ENCODE data around the gene ANXA11.

DNA sequence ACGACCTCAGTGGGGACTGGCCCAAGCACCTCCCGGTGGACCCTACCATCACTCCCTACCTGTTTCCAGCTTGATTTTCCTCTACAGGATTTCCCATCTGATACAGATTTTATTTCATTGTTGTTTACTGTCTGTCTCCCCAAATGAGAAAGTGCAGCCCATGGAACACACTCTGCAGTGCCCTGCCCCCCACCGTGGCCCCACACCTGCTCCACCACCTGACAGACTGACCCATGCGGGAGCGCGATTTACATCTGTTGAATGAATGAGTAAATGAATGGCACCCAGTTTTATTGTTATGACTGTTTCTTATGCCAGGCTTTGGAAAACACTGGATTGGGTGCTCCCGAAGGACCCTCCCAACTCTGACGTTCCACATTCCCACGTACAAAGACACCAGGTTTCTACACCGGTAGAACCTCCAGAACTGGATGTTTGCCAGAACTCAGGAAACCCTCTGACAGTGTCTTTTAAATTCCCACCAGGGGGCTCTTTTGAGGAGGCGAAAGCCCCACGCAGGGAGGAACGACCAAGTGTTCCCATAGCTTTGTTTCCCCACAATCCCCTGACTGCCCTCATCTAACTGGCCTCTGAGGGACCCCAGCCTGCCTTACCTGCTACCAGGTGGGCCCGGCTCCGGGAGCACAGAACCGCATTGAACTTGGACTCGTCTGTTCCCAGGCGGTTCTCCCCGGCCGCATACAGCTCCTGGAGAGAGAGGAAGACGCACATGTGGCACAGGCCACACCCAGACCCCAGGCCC lies 43.8 kb downstream of the ANXA11 start:
- TF ChIP-seq EZH2 (IDR thresholded peaks at IDR 0.05; ENCODE audit: low read length, unreplicated experiment) = no peak
- TF ChIP-seq, protein P1, sequence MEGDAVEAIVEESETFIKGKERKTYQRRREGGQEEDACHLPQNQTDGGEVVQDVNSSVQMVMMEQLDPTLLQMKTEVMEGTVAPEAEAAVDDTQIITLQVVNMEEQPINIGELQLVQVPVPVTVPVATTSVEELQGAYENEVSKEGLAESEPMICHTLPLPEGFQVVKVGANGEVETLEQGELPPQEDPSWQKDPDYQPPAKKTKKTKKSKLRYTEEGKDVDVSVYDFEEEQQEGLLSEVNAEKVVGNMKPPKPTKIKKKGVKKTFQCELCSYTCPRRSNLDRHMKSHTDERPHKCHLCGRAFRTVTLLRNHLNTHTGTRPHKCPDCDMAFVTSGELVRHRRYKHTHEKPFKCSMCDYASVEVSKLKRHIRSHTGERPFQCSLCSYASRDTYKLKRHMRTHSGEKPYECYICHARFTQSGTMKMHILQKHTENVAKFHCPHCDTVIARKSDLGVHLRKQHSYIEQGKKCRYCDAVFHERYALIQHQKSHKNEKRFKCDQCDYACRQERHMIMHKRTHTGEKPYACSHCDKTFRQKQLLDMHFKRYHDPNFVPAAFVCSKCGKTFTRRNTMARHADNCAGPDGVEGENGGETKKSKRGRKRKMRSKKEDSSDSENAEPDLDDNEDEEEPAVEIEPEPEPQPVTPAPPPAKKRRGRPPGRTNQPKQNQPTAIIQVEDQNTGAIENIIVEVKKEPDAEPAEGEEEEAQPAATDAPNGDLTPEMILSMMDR (conservative IDR thresholded peaks at IDR 0.05; ENCODE audit: low read depth, low read length) = peak; percentile 89

Measured in PC-3 (cell line).